Ramos (cell line): ENCODE measurements around the gene PTPRN2.

Experiments used
- in situ Hi-C: fragments of 300-500 bp; cut with MboI; formaldehyde crosslinking; loops from one replicate; pipeline ENCODE4 v1.14.3; 2022; ENCODE audit warnings: low sequenced_read_pairs; ENCODE audit not compliant: unreplicated experiment

PTPRN2 gene

GRCh38 chr7:158581440-158582088 is 6.1 kb downstream of the PTPRN2 start:
- in situ Hi-C loops: no loop called here

DNA sequence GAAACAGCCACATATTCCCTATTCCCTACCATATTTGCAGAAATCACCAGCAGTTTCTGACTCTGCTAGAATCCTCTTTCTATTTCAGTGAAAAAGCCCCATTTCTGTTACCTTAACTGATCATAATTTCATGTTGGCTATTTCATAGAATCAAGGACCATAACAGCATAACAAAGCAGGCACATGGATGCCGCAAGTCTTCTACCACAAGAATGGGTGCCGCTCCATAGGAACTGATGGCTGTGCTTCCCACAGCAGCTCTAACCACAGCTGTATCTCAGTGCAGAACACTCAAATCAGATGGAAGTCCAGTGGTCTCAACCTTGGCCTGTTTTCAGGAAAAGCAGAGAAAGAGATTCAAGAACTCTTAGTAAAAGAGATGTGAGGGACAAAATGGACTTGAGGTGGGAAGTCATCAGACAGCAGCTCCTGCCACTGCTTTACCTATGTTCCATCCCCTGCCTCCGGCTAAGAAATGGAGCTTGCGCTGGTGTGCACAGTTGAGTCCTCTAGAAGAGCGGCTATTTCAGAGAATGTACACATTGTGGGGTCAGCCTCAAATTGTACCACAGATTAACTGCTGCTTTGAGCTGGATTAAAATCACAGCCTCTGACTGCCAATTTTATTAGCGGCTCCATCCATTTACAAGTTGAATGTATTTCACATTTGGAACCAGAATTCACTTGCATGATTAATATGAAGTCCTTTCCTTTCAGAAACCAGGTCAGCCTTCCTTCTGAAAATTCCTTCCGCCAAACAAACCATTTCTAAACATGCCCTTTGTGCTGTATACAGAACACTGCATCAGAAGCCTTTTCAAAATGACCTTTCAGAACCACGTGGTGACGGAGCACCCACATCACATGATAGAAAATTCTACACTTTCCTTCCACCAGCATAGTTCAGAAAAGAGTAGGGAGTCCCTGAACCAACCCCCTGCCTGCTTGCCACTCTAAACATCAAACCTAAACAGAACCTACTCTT is 7.7 kb downstream of the PTPRN2 start:
- in situ Hi-C loops: no loop called here

DNA sequence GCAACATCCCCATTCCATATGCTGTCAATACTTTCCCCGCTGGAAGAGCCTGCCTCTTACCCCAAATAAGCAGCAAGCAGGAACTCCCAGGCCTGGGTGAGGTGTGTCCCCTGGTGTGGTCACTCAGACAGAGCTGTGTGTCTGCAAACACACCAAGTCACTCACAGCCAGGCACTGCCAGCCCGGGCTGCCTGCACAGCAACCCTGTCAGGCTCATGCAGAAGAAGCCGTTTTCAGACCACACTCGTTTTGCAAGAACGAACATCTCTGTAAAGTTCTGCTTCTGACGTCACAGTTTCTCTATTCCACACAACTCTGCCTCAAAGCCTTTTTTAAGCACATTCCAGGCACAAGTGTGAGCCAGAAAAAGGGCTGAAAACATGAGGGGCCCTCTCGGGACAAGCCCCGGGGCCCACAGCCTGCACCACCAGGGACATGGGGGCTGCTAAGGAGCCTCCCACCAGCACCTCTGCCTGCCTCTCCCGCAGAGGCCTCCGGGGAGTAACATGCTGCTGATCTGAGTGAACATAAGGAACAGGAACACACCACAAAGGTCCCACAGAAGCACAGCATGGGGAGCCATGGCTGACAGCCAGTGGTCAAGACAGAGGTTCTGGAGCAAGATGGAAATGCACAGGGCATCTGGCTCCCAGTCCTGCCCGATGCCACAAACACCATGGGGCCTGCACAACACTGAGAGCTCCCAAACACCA is 11.4 kb downstream of the PTPRN2 start:
- in situ Hi-C loops: no loop called here

- in situ Hi-C loops: no loop called here
Measured at GRCh38 chr7:158574308-158575036, 13.2 kb downstream of the PTPRN2 start.

DNA sequence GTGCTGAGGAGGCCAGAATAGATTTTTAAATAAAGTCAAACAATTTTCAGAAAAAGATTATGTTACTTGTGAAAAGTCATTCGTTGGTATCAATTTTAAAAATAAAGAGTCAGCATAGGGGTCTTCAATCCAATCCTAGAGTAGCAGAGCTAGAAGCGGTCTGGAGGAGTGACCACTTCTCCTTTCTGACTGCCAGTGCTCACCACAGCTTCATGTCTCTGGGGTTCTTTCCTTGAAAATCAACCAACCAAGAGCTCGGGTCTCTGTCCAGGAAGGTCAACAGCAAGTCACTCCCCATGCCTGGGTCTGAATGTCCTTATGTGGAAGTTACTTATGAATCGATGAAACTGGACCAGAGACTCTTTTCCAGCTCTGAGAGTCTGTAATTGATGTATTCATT is 14.3 kb downstream of the PTPRN2 start:
- in situ Hi-C loops: no loop called here

DNA sequence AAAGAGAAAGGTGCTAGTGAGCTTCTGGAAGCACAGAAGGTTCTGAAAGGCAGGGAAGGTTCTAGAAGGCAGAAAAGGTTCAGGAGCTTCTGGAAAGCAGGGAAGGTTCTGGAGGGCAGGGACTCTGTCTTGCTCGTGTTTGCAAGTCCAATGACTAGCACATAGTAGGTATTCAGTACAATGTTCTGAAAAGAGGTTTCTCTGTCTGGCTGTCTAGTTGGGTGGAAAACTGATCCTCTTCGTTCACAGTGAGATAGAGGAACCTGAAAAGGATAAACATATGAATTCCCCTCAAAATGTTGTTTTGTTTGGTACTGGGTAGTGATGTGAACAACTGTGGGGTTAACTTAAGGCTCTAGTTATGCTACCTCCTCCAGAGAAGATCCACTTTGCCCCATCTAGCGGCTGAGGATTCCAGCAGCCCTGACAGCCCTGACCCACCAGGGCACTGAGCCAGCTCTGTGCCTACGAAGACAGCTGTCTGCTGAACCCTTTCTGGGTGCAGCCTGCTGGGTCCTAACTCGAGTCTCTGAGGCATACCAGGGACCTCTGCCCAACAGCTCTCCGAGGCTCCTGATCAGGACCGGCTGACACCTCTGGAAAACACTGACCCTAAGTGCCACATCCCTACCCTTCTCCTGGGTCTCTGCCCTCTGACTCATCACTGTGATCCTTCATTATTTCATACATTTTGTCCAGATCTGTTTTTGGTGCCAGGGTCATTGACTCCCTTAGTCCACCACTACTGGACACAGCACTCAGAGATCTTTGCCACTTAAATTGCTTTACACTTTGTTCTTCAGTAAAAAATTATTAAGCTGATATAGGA is 15.4 kb downstream of the PTPRN2 start:
- in situ Hi-C loops: no loop called here

GRCh38 chr7:158570449-158571170 is 17.0 kb downstream of the PTPRN2 start:
- in situ Hi-C loops: no loop called here

- in situ Hi-C loops: no loop called here
Measured at GRCh38 chr7:158569858-158570323, 17.7 kb downstream of the PTPRN2 start.

GRCh38 chr7:158568974-158569857 is 18.4 kb downstream of the PTPRN2 start:
- in situ Hi-C loops: no loop called here

DNA sequence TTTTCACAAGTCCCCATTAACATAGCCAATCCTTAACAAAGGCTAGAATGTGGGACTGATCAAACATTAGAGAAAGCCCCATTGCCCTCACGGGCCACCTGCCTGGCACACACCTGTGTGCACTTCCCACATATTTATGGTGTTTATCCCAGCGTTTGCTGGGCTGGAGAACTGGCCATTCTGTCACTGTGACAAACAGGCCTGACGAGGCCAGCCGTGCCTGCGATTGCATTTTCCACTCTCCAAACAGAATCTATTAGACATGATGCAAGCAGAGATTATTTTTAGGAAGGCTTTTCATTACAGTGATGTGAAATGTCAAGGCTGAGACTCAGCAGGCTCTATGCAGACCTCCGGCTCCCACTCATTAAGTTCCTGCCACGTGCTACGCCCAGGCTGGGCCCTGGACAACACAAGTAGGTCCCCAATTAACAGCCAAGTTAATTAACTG is 20.4 kb downstream of the PTPRN2 start:
- in situ Hi-C loops: no loop called here

GRCh38 chr7:158564663-158565035 is 23.0 kb downstream of the PTPRN2 start:
- in situ Hi-C loops: no loop called here

GRCh38 chr7:158563911-158564662 is 23.5 kb downstream of the PTPRN2 start:
- in situ Hi-C loops: no loop called here

- in situ Hi-C loops: no loop called here
Measured at GRCh38 chr7:158563051-158563450, 24.6 kb downstream of the PTPRN2 start.

DNA sequence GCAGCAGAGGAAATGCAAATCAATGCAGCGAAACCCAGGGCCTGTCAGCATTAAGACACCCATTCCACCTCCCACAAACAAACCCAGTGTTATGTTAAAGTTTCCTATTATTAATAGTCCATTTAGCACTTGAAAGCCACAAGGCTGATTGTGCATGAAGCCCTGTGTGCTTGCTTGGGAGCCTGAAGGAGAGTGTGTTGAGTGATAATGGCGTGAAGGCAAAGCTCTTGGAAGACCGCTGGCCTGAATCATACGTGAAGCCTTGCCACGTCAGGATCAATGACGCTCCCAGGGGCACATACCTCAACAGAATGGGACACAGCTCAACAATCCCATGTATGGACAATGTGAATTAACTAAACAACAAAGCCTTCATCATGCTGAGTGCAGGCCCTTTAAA is 25.1 kb downstream of the PTPRN2 start:
- in situ Hi-C loops: no loop called here

DNA sequence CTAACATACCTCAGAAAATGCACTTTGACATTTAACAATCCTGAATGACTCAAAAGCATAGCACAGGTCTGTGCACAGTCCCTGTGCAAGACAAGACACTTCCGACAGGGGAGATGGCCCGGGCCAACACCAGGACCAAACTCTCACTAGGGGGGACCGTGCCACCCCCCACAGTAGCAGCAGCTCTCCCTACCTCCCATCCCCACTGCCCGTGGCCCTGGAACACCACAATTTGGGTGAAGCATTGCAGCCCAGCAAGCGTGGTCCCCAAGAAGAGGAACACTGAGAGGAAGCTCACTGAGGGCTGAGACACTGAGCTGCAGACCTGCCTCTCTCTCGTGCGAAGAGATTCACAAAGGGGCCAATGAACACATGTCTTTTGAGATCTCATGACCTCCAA is 26.0 kb downstream of the PTPRN2 start:
- in situ Hi-C loops: no loop called here

- in situ Hi-C loops: no loop called here
Measured at GRCh38 chr7:158560386-158560785, 27.2 kb downstream of the PTPRN2 start.

DNA sequence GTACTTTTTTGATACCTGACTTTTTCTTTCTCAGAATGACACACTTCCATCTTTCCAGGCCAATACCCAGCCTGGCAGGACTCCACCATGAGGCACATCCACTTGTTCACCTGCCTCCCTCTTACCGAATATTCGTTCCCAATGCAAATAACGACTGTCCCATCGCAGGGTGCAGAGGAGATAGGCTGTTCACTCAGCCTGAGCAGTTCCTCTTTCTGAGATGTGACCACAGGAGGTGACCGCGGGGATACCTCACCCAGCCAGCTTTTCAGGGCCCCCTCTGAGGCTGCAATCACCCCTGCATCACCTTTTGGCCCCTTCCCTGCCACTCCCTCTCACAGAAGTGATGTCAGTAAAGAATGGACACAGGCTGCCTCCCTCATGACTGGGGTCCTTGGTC is 28.3 kb downstream of the PTPRN2 start:
- in situ Hi-C loops: no loop called here
